Subcutaneous abdominal adipose tissue (tissue), 5 donors: Measurements from ENCODE around the gene OBP2B.

Experiments
- H3K27ac ChIP-seq: one replicate; pipeline ENCODE4 v1.7.0; 2013; ENCODE audit warnings: low read depth, mild to moderate bottlenecking, inconsistent platforms, low read length, moderate library complexity
- H3K27me3 ChIP-seq, 5 donors: one replicate each; pipeline ENCODE4 v1.7.0; 2013; ENCODE audit warnings: low read length in 5 of 5, inconsistent platforms in 1 of 5; ENCODE audit not compliant: control insufficient read depth in 5 of 5, insufficient read depth in 4 of 5
- H3K36me3 ChIP-seq, 5 donors: one replicate each; pipeline ENCODE4 v1.7.0; 2013; ENCODE audit warnings: low read length in 5 of 5; ENCODE audit not compliant: control insufficient read depth in 5 of 5, insufficient read depth in 5 of 5
- H3K4me1 ChIP-seq, 5 donors: one replicate each; pipeline ENCODE4 v1.7.0; 2013; ENCODE audit warnings: low read length in 5 of 5, mild to moderate bottlenecking in 3 of 5, moderate library complexity in 1 of 5; ENCODE audit not compliant: control insufficient read depth in 5 of 5, insufficient read depth in 5 of 5
- H3K4me3 ChIP-seq, 5 donors: one replicate each; pipeline ENCODE4 v1.7.0; 2013; ENCODE audit warnings: low read length in 5 of 5, low read depth in 1 of 5
- H3K9ac ChIP-seq, 5 donors: one replicate each; pipeline ENCODE4 v1.7.0; 2013; ENCODE audit warnings: low read length in 5 of 5, mild to moderate bottlenecking in 4 of 5, moderate library complexity in 3 of 5
- H3K9me3 ChIP-seq, 5 donors: one replicate each; pipeline ENCODE4 v1.7.0; 2013; ENCODE audit warnings: low read length in 5 of 5; ENCODE audit not compliant: control insufficient read depth in 5 of 5
- donor health status: healthy.
- donor health status: healthy.
- donor health status: healthy.
- donor health status: healthy.
- donor health status: healthy.

Gene OBP2B

GRCh38 chr9:133188006-133188842, 20.8 kb downstream of the OBP2B start:
- peaks cover 4 to 12% (median 7%) of the 10 kb centered on the region in 5 donors for H3K27me3 ChIP-seq
- peaks cover 0 to 7% (median 2%) of the 10 kb centered on the region in 5 donors for H3K4me1 ChIP-seq
- H3K36me3 ChIP-seq: no peaks in the 10 kb centered on the region
- no peak overlapping the region for H3K4me3 ChIP-seq
- no peaks in the 10 kb centered on the region for H3K9me3 ChIP-seq
- no peak overlapping the region for H3K9ac ChIP-seq
- no peak overlapping the region for H3K27ac ChIP-seq

GRCh38 chr9:133187561-133188005, 21.5 kb downstream of the OBP2B start:
- H3K9ac ChIP-seq: no peak overlapping the region
- no peak overlapping the region for H3K4me3 ChIP-seq
- H3K4me1 ChIP-seq: peaks cover 0 to 7% (median 2%) of the 10 kb centered on the region in 5 donors

GRCh38 chr9:133186736-133187135, 22.3 kb downstream of the OBP2B start:
- no peaks in the 10 kb centered on the region for H3K9me3 ChIP-seq
- H3K9ac ChIP-seq: no peak overlapping the region
- H3K4me3 ChIP-seq: no peak overlapping the region
- no peaks in the 10 kb centered on the region for H3K36me3 ChIP-seq
- H3K27ac ChIP-seq: no peak overlapping the region
- peaks cover 4 to 15% (median 11%) of the 10 kb centered on the region in 5 donors for H3K27me3 ChIP-seq
- H3K4me1 ChIP-seq: peaks cover 0 to 7% (median 2%) of the 10 kb centered on the region in 5 donors

More at GRCh38 chr9:133187561-133188005, 21.5 kb downstream of the OBP2B start:
- Histone ChIP-seq H3K27me3 (peaks cover 4 to 12% (median 7%) of the 10 kb centered on the region in 5 donors), H3K27ac (no peak overlapping the region), H3K36me3 (no peaks in the 10 kb centered on the region), H3K9me3 (no peaks in the 10 kb centered on the region)

GRCh38 chr9:133184971-133185370, 24.1 kb downstream of the OBP2B start:
- H3K27me3 ChIP-seq: peaks cover 4 to 15% (median 9%) of the 10 kb centered on the region in 5 donors
- no peak overlapping the region for H3K9ac ChIP-seq
- H3K27ac ChIP-seq: no peak overlapping the region
- H3K36me3 ChIP-seq: no peaks in the 10 kb centered on the region
- H3K4me1 ChIP-seq: peaks cover 0 to 7% (median 2%) of the 10 kb centered on the region in 5 donors
- no peak overlapping the region for H3K4me3 ChIP-seq
- H3K9me3 ChIP-seq: no peaks in the 10 kb centered on the region

GRCh38 chr9:133182151-133182550, 26.9 kb downstream of the OBP2B start:
- Histone ChIP-seq H3K27ac (no peak overlapping the region), H3K4me1 (peaks cover 0 to 7% (median 2%) of the 10 kb centered on the region in 5 donors), H3K4me3 (no peak overlapping the region), H3K9me3 (no peaks in the 10 kb centered on the region), H3K27me3 (peaks cover 0 to 8% (median 4%) of the 10 kb centered on the region in 5 donors), H3K36me3 (no peaks in the 10 kb centered on the region), H3K9ac (peak overlapping the region in 1 of 5 donors; percentile 30)

- Histone ChIP-seq H3K4me3 (no peak overlapping the region), H3K9me3 (no peaks in the 10 kb centered on the region), H3K27me3 (peaks cover 0 to 8% (median 4%) of the 10 kb centered on the region in 5 donors), H3K4me1 (peaks cover 0 to 7% (median 2%) of the 10 kb centered on the region in 5 donors), H3K27ac (no peak overlapping the region), H3K9ac (no peak overlapping the region), H3K36me3 (no peaks in the 10 kb centered on the region)
Observed at GRCh38 chr9:133181561-133181960, 27.5 kb downstream of the OBP2B start.

GRCh38 chr9:133180953-133181352, 28.1 kb downstream of the OBP2B start:
- Histone ChIP-seq H3K4me1 (peaks cover 0 to 7% (median 2%) of the 10 kb centered on the region in 5 donors), H3K9me3 (no peaks in the 10 kb centered on the region), H3K9ac (no peak overlapping the region), H3K4me3 (no peak overlapping the region), H3K27ac (no peak overlapping the region), H3K27me3 (peaks cover 0 to 8% (median 4%) of the 10 kb centered on the region in 5 donors), H3K36me3 (no peaks in the 10 kb centered on the region)

- Histone ChIP-seq H3K36me3 (no peaks in the 10 kb centered on the region), H3K9ac (no peak overlapping the region), H3K4me3 (no peak overlapping the region), H3K27ac (no peak overlapping the region), H3K9me3 (no peaks in the 10 kb centered on the region), H3K27me3 (peaks cover 0 to 7% (median 6%) of the 10 kb centered on the region in 5 donors), H3K4me1 (no peaks in the 10 kb centered on the region)
Observed at GRCh38 chr9:133173056-133173455, 36.0 kb downstream of the OBP2B start.

GRCh38 chr9:133171161-133171961, 37.7 kb downstream of the OBP2B start:
- Histone ChIP-seq H3K36me3 (no peaks in the 10 kb centered on the region), H3K9me3 (no peaks in the 10 kb centered on the region), H3K4me1 (no peaks in the 10 kb centered on the region), H3K4me3 (no peak overlapping the region), H3K9ac (no peak overlapping the region), H3K27me3 (peaks cover 0 to 7% (median 6%) of the 10 kb centered on the region in 5 donors), H3K27ac (no peak overlapping the region)

- H3K27me3 ChIP-seq: peaks cover 0 to 7% (median 6%) of the 10 kb centered on the region in 5 donors
- no peaks in the 10 kb centered on the region for H3K4me1 ChIP-seq
- H3K9ac ChIP-seq: no peak overlapping the region
- H3K36me3 ChIP-seq: no peaks in the 10 kb centered on the region
- H3K4me3 ChIP-seq: no peak overlapping the region
- no peak overlapping the region for H3K27ac ChIP-seq
- no peaks in the 10 kb centered on the region for H3K9me3 ChIP-seq
Observed at GRCh38 chr9:133170716-133171115, 38.3 kb downstream of the OBP2B start.
